Activated naive CD4-positive, alpha-beta T cell treated with anti-CD3 and anti-CD28 coated beads, Interleukin-2, amount 50 U/mL, for 24 hours (primary cell): ENCODE data around the gene PPCS.
"Not testable (repeated sequence)": the region's sequence is repeated elsewhere in the genome, so short reads cannot be mapped to it uniquely, and the experiment has no call there.

ENCODE experiments used
- H3K27ac Mint-ChIP-seq: one replicate; pipeline ENCODE4 v1.8.0; 2021; ENCODE audit warnings: mild to moderate bottlenecking, mixed read lengths
- H3K27me3 Mint-ChIP-seq: one replicate; pipeline ENCODE4 v1.8.0; 2021; ENCODE audit warnings: mixed read lengths
- H3K36me3 Mint-ChIP-seq: one replicate; pipeline ENCODE4 v1.8.0; 2021; ENCODE audit warnings: mixed read lengths
- H3K4me1 Mint-ChIP-seq: one replicate; pipeline ENCODE4 v1.8.0; 2021; ENCODE audit warnings: mixed read lengths
- H3K4me3 Mint-ChIP-seq: one replicate; pipeline ENCODE4 v1.8.0; 2021; ENCODE audit warnings: mild to moderate bottlenecking, mixed read lengths
- H3K9me3 Mint-ChIP-seq: one replicate; pipeline ENCODE4 v1.8.0; 2021; ENCODE audit warnings: mixed read lengths

PPCS gene

DNA sequence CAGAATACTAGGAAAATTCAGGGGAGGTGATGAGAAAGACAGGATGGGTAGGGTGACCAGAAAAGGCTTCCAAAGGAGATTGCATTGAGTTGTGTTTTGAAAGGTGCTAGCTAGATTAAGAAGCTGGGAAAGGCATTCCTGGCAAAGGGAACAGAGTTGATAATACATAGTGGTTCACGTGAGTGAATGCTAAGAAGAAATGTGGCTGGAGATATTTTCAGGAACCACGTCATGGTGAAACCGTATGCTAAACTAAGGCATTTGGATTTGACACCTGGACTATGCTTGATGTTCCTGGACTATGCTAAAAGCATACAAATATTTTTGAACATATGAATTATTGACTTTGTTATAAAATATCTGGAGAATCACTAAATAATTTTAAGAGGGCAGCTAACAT lies 21.4 kb downstream of the PPCS start:
- no peak overlapping the region for H3K27ac Mint-ChIP-seq
- H3K4me3 Mint-ChIP-seq, result no peak overlapping the region
- H3K36me3 Mint-ChIP-seq, result peaks cover 8% of the 10 kb centered on the region
- no peaks in the 10 kb centered on the region for H3K27me3 Mint-ChIP-seq
- H3K4me1 Mint-ChIP-seq, result no peaks in the 10 kb centered on the region
- no peaks in the 10 kb centered on the region for H3K9me3 Mint-ChIP-seq

DNA sequence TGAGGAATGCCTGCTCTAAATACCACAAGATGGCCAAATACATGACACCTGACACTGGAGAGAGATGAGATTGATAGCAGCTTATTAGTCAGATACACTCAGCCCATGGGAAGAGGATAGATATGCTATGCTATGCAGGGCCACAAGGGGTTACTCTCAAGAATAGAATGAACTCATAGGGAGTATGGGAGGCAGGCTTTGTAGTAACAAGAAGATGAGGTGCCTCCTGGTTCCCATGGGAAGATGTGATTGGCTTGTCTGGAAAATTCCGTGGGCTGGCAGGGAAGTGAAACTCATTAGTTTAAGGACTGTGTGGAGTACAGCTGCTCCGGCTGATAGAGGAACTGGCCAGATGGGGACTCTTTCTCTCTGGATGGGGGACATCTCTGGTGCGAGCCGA lies 23.3 kb downstream of the PPCS start:
- Mint-ChIP-seq H3K27me3 (no peaks in the 10 kb centered on the region), H3K4me1 (no peaks in the 10 kb centered on the region), H3K4me3 (no peak overlapping the region), H3K27ac (no peak overlapping the region), H3K36me3 (peaks cover 9% of the 10 kb centered on the region), H3K9me3 (no peaks in the 10 kb centered on the region)

DNA sequence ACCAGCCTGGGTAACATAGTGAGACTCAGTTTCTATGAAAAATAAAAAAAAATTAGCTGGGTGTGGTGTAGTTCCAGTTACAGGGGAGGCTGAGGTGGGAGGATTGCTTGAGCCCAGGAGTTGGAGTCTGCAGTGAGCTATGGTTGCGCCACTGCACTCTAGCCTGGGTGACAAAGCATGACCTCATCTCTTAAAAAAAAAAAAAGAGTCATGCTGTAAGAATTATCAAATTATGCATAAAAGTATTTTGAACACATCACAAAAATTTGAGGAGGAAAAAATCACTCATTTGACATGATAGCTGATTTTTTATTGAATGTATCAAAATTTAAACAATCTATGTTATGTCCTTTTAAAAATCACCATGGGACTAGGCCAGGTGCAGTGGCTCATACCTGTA lies 24.6 kb downstream of the PPCS start:
- Mint-ChIP-seq H3K27ac (no peak overlapping the region), H3K4me1 (no peaks in the 10 kb centered on the region), H3K27me3 (no peaks in the 10 kb centered on the region), H3K36me3 (peaks cover 9% of the 10 kb centered on the region), H3K9me3 (no peaks in the 10 kb centered on the region), H3K4me3 (no peak overlapping the region)

DNA sequence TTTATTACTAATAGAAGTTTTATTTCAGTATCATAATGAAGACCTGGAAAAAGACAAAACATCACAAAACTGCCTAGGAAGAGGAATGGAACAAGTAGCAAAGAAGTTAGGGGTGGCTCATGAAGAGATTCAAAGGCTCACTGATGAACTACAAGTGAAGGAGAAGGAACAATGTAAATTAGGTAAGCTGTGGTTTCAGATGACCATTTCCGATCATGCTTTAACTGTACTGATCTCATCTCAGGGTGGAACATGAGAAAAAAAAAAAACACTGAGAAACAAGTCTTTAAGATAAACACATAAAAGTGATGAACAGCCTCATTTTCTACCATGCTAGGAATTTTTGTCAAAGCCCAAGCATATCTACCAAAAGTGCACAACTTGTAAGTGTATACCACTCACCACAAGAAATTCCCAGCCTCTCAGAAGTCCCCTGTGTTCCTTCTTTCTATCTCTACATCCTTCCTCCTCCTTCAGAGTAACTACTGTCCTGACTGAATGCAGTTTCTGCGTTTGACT lies 26.4 kb downstream of the PPCS start:
- Mint-ChIP-seq H3K4me3 (no peak overlapping the region), H3K9me3 (no peaks in the 10 kb centered on the region), H3K27me3 (no peaks in the 10 kb centered on the region), H3K4me1 (no peaks in the 10 kb centered on the region), H3K27ac (no peak overlapping the region), H3K36me3 (peaks cover 14% of the 10 kb centered on the region)

DNA sequence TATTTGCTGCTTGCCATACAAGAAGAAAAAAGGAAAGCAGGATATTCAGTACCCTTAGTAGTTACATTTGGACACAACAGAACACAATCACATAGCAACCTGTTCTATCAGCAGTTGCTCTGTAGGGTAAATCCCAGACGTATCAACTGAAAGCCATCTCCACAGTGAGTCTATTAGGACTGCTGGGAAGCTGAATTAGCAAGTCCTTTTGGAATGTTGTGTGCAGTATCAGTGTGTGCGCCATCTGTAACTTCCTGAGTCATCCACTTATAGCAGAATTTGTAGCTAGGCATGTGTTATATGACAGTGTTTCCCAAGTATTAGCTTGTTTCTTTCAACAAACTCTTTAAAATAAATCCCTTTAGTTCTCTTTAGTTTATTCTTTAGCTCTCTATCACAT lies 28.0 kb downstream of the PPCS start:
- Mint-ChIP-seq H3K27ac (no peak overlapping the region), H3K27me3 (no peaks in the 10 kb centered on the region), H3K9me3 (no peaks in the 10 kb centered on the region), H3K4me3 (no peak overlapping the region), H3K4me1 (no peaks in the 10 kb centered on the region), H3K36me3 (peaks cover 12% of the 10 kb centered on the region)

DNA sequence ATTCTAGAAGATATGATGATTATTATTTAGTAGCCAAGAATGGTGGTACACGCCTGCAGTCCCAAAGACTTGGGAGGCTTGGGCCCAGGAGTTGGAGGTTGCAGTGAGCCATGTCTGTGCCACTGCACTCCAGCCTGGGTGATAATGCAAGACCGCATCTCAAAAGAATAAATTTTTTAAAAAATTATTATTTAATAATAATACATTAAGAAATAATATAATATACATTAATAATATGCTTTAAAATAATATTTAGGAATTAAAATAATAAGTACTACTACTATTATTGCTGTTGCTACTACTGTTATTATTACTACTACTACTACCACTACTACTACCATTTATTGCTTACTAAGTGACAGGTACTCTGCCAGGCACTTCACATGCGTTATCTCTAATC lies 33.9 kb downstream of the PPCS start:
- H3K4me3 Mint-ChIP-seq, result no peak overlapping the region
- H3K4me1 Mint-ChIP-seq, result no peaks in the 10 kb centered on the region
- no peak overlapping the region for H3K27ac Mint-ChIP-seq
- H3K9me3 Mint-ChIP-seq, result no peaks in the 10 kb centered on the region
- no peaks in the 10 kb centered on the region for H3K27me3 Mint-ChIP-seq
- peaks cover 16% of the 10 kb centered on the region for H3K36me3 Mint-ChIP-seq

DNA sequence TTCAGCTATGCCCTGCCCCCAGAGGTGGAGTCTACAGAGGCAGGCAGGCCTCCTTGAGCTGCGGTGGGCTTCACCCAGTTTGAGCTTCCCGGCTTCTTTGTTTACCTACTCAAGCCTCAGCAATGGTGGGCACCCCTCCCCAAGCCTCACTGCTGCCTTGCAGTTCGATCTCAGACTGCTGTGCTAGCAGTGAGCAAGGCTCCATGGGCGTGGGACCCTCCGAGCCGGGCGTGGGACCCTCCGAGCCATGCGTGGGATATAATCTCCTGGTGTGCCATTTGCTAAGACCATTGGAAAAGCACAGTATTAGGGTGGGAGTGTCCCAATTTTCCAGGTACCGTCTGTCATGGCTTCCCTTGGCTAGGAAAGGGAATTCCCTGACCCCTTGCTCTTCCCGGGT lies 45.7 kb downstream of the PPCS start:
- H3K27me3 Mint-ChIP-seq, H3K27ac Mint-ChIP-seq, H3K4me1 Mint-ChIP-seq, H3K9me3 Mint-ChIP-seq, H3K4me3 Mint-ChIP-seq: not testable (repeated sequence)
- H3K36me3 Mint-ChIP-seq, result peaks cover 27% of the 10 kb centered on the region

DNA sequence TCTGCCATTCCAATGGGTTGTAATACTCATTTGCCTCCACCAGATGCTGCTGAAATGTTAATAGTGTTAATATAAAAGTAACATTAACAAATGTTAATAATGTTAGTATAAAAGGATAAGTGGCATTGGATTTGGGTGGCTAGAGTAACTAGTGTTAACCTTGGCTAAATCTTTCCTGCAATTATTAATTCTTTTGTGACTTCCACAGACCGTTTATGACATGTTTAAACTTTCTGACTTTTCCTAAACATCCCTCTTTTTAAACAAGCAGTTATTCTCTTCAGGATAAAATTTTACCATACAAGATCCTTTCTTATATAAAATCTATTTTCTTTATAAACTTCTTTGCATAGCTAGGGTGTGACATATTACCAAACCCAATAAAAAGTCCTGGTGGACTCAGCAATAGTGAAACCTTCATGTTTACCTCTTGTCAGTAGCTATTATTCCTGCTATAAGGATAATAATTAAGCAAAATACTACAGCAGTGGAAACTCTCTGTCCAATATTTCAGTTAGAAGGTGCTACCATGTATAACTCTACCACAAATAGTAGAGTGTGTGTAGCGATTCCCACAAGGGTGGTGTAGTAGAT lies 48.3 kb downstream of the PPCS start:
- no peaks in the 10 kb centered on the region for H3K4me1 Mint-ChIP-seq
- H3K36me3 Mint-ChIP-seq, result peaks cover 31% of the 10 kb centered on the region
- no peaks in the 10 kb centered on the region for H3K9me3 Mint-ChIP-seq
- no peaks in the 10 kb centered on the region for H3K27me3 Mint-ChIP-seq
- no peak overlapping the region for H3K27ac Mint-ChIP-seq
- H3K4me3 Mint-ChIP-seq, result no peak overlapping the region

DNA sequence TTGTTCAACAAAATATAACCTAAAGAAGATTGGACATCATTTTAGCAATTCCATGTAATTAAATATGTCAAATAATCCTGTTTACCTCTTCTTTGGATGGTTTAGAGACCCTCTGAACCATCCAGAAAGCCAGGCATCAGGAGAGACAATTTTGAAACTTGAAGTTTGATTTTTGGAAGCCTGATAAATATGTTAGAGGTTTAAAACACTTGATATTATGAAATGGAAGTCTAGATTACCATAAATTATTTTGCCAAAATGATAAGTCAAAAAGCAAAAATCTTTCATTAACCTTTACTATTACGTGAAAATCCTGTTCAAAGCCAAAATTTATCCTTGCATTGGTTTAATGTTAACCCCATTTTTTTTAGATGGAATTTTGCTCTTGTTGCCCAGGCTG lies 50.2 kb downstream of the PPCS start:
- Mint-ChIP-seq H3K4me1 (no peaks in the 10 kb centered on the region), H3K27ac (no peak overlapping the region), H3K27me3 (no peaks in the 10 kb centered on the region), H3K36me3 (peaks cover 39% of the 10 kb centered on the region), H3K9me3 (peaks cover 5% of the 10 kb centered on the region), H3K4me3 (no peak overlapping the region)
